Liver (tissue), 9 donors: ENCODE measurements around the gene CFAP299. TPM values are rescaled to one million over a fixed set of nuclear protein-coding genes. Genes with fewer than 3 reads are reported as not detected.

Source experiments
- DNase-seq: peaks from one replicate; pipeline ENCODE4 v3.0.0-alpha.2; 2017; ENCODE audit warnings: low spot score
- H3K27ac ChIP-seq, 2 donors: one replicate each; pipeline ENCODE4 v1.7.0; 2013; ENCODE audit warnings: inconsistent platforms in 2 of 2, low read length in 2 of 2, control low read depth in 1 of 2, low read depth in 1 of 2, mild to moderate bottlenecking in 1 of 2
- H3K27me3 ChIP-seq, 4 donors: one replicate each; pipeline versions ENCODE4 v1.6.1 to v1.7.0; 2013; ENCODE audit warnings: low read length in 3 of 4, inconsistent platforms in 1 of 4, mild to moderate bottlenecking in 1 of 4, moderate library complexity in 1 of 4; ENCODE audit not compliant: control insufficient read depth in 4 of 4, insufficient read depth in 4 of 4
- H3K36me3 ChIP-seq, 4 donors: one replicate each; pipeline versions ENCODE4 v1.6.1 to v1.7.0; 2013; ENCODE audit warnings: low read length in 3 of 4, mild to moderate bottlenecking in 3 of 4, low read depth in 1 of 4, moderate library complexity in 1 of 4; ENCODE audit not compliant: control insufficient read depth in 4 of 4, insufficient read depth in 3 of 4
- H3K4me1 ChIP-seq, 4 donors: one replicate each; pipeline versions ENCODE4 v1.6.1 to v1.7.0; 2013; ENCODE audit warnings: low read length in 3 of 4, mild to moderate bottlenecking in 3 of 4, moderate library complexity in 1 of 4; ENCODE audit not compliant: control insufficient read depth in 4 of 4, insufficient read depth in 4 of 4
- H3K4me3 ChIP-seq, 3 donors: one replicate each; pipeline versions ENCODE4 v1.6.1 to v1.7.0; 2013; ENCODE audit warnings: low read length in 3 of 3, control low read depth in 1 of 3, low read depth in 1 of 3, mild to moderate bottlenecking in 1 of 3
- H3K9ac ChIP-seq, 2 donors: one replicate each; pipeline ENCODE4 v1.7.0; 2013; ENCODE audit warnings: low read length in 2 of 2, mild to moderate bottlenecking in 2 of 2, moderate library complexity in 2 of 2, control low read depth in 1 of 2, low read depth in 1 of 2
- H3K9me3 ChIP-seq, 4 donors: one replicate each; pipeline versions ENCODE4 v1.6.1 to v1.7.0; 2013; ENCODE audit warnings: low read length in 3 of 4; ENCODE audit not compliant: control insufficient read depth in 4 of 4
- EGR1 ChIP-seq, 2 donors: IDR thresholded peaks; 2 replicates each; pipeline ENCODE4 v1.6.1; 2016 to 2018; ENCODE audit warnings: antibody characterized with exemption in 2 of 2, low read depth in 2 of 2
- GABPA ChIP-seq, 2 donors: IDR thresholded peaks in 1 of 2; conservative IDR thresholded peaks in 1 of 2; 2 replicates each; pipeline ENCODE4 v1.6.1; 2016; ENCODE audit warnings: antibody characterized with exemption in 2 of 2, mild to moderate bottlenecking in 1 of 2, moderate library complexity in 1 of 2
- JUND ChIP-seq, 2 donors: IDR thresholded peaks; 2 replicates each; pipeline ENCODE4 v1.6.1; 2016; ENCODE audit warnings: antibody characterized with exemption in 2 of 2
- NR2F2 ChIP-seq: IDR thresholded peaks from 2 replicates; pipeline ENCODE4 v1.6.1; 2016; ENCODE audit warnings: antibody characterized with exemption
- RAD21 ChIP-seq, 2 donors: IDR thresholded peaks; 2 replicates each; pipeline ENCODE4 v1.6.1; 2016; ENCODE audit warnings: antibody characterized with exemption in 2 of 2, mild to moderate bottlenecking in 2 of 2
- RXRA ChIP-seq, 2 donors: IDR thresholded peaks; 2 replicates each; pipeline ENCODE4 v1.6.1; 2017 to 2018; ENCODE audit warnings: antibody characterized with exemption in 2 of 2, mild to moderate bottlenecking in 1 of 2
- SP1 ChIP-seq: IDR thresholded peaks from 2 replicates; pipeline ENCODE4 v1.6.1; 2018; ENCODE audit warnings: antibody characterized with exemption, mild to moderate bottlenecking
- TAF1 ChIP-seq: conservative IDR thresholded peaks from 2 replicates; pipeline ENCODE4 v1.6.1; 2016; ENCODE audit warnings: antibody characterized with exemption, mild to moderate bottlenecking
- YY1 ChIP-seq: IDR thresholded peaks from 2 replicates; pipeline ENCODE4 v1.6.1; 2016; ENCODE audit warnings: antibody characterized with exemption, mild to moderate bottlenecking
- WGBS: extraction: QIAGEN DNeasy Blood & Tissue Kit; methylation state at CpG from one replicate; pipeline ENCODE4 v1.1.7; 2013; 5-methylcytosine and 5-hydroxymethylcytosine counted together
- polyA plus RNA-seq, 2 donors: library from polyadenylated mRNA; stranded (reverse) in 1 of 2; unstranded in 1 of 2; fragments of 200-250 nt in 1 of 2; fragments of >200 nt in 1 of 2; fragmentation: Nextera tagmentation in 1 of 2; extraction: Ambion mirVana in 1 of 2; gene quantifications; one replicate each; pipeline versions ENCODE4 v1.2.1 to v1.2.3, GENCODE V29; 2013 to 2015
- total RNA-seq, 2 donors: library from RNA; depleted of rRNA; stranded (reverse); fragments of >200 nt; gene quantifications; one replicate each; pipeline ENCODE4 v1.2.3, GENCODE V29; 2014
- TF ChIP-seq, protein P1 (sequence below): IDR thresholded peaks from 2 replicates; pipeline ENCODE4 v1.6.1; 2016; ENCODE audit warnings: antibody characterized with exemption
- TF ChIP-seq, protein P2 (sequence below): fragments of 150-350 bp; IDR thresholded peaks from 2 replicates; pipeline ENCODE4 v1.5.1; 2017; ENCODE audit warnings: improper control_type of control experiment, low read depth, low read length; ENCODE audit not compliant: missing input control
- TF ChIP-seq, protein P3 (sequence below): IDR thresholded peaks from 2 replicates; pipeline ENCODE4 v1.6.1; 2016; ENCODE audit warnings: antibody characterized with exemption
- TF ChIP-seq, protein P4 (sequence below): IDR thresholded peaks from 2 replicates; pipeline ENCODE4 v1.6.1; 2016; ENCODE audit warnings: antibody characterized with exemption, mild to moderate bottlenecking
- donor health status: healthy.
- donor health status: healthy.
- donor health status: healthy.
- donor health status: healthy.
- donor health status: healthy.

CFAP299 gene
- total and polyA plus RNA-seq, 4 donors, result not detected

DNA sequence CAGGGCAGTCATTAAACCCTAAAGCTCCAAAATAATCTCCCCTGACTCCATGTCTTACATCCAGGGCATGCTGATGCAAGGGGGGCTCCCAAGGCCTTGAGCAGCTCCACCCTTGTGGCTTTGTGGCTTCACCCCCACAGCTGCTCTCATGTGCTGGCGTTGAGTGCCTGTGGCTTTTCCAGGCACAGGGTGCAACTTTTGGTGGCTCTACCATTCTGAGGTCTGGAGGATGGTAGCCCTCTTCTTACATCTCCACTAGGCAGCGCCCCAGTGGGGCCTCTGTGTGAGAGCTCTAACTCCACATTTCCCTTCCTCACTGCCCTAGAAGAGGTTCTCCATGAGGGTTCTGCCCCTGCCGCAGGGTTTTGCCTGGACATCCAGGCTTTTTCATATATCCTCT, 35.1 kb downstream of the CFAP299 start:
- 89% methylated on average over 3 of the region's 3 CpGs for WGBS
- no peak overlapping the region for H3K4me3 ChIP-seq
- no peaks in the 10 kb centered on the region for H3K27me3 ChIP-seq
- no peak for DNase-seq
- no peak overlapping the region for H3K9ac ChIP-seq
- H3K9me3 ChIP-seq, result peaks cover 0 to 2% (median 0%) of the 10 kb centered on the region in 4 donors
- H3K4me1 ChIP-seq, result no peaks in the 10 kb centered on the region
- no peak for TF ChIP-seq JUND (IDR thresholded peaks at IDR 0.05)
- no peak for TF ChIP-seq YY1
- TF ChIP-seq, protein P1, sequence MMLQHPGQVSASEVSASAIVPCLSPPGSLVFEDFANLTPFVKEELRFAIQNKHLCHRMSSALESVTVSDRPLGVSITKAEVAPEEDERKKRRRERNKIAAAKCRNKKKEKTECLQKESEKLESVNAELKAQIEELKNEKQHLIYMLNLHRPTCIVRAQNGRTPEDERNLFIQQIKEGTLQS, result no peak
- TF ChIP-seq RAD21 (IDR thresholded peaks at IDR 0.05), result no peak
- no peak for TF ChIP-seq GABPA (IDR thresholded peaks at IDR 0.05 in 1 of 2, conservative IDR thresholded peaks at IDR 0.05 in 1 of 2)
- TF ChIP-seq, protein P2, sequence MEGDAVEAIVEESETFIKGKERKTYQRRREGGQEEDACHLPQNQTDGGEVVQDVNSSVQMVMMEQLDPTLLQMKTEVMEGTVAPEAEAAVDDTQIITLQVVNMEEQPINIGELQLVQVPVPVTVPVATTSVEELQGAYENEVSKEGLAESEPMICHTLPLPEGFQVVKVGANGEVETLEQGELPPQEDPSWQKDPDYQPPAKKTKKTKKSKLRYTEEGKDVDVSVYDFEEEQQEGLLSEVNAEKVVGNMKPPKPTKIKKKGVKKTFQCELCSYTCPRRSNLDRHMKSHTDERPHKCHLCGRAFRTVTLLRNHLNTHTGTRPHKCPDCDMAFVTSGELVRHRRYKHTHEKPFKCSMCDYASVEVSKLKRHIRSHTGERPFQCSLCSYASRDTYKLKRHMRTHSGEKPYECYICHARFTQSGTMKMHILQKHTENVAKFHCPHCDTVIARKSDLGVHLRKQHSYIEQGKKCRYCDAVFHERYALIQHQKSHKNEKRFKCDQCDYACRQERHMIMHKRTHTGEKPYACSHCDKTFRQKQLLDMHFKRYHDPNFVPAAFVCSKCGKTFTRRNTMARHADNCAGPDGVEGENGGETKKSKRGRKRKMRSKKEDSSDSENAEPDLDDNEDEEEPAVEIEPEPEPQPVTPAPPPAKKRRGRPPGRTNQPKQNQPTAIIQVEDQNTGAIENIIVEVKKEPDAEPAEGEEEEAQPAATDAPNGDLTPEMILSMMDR, result no peak
- TF ChIP-seq NR2F2, result no peak
- no peak for TF ChIP-seq RXRA (IDR thresholded peaks at IDR 0.05)
- no peak for TF ChIP-seq SP1
- TF ChIP-seq TAF1, result no peak
- TF ChIP-seq, protein P3, sequence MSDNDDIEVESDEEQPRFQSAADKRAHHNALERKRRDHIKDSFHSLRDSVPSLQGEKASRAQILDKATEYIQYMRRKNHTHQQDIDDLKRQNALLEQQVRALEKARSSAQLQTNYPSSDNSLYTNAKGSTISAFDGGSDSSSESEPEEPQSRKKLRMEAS, result no peak
- TF ChIP-seq EGR1 (IDR thresholded peaks at IDR 0.05; ENCODE audit: low read depth in 2 of 2), result no peak
- no peaks in the 10 kb centered on the region for H3K36me3 ChIP-seq
- H3K27ac ChIP-seq, result no peak overlapping the region

DNA sequence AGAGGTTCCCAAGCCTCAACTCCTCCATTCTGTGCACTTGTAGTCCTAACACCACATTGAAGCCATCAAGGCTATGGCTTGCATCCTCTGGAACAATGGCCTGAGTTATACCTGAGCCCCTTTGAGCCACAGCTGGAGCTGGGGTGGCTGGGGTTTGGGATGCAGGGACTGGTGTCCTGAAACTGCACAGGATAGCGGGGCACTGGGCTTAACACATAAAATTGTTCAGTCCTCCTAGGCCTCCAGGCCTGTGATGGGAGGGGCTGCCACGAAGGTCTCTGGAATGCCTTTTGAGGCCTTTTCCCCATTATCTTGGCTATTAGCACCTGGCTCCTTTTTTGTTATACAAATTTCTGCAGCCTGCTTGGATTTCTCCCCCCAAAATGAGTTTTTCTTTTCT, 35.5 kb downstream of the CFAP299 start:
- H3K4me1 ChIP-seq, result no peaks in the 10 kb centered on the region
- H3K4me3 ChIP-seq, result no peak overlapping the region
- no peaks in the 10 kb centered on the region for H3K27me3 ChIP-seq
- DNase-seq, result no peak
- TF ChIP-seq JUND (IDR thresholded peaks at IDR 0.05) (no peak), EGR1 (IDR thresholded peaks at IDR 0.05; ENCODE audit: low read depth in 2 of 2) (no peak), YY1 (no peak), TAF1 (no peak), RXRA (IDR thresholded peaks at IDR 0.05) (no peak), SP1 (no peak), RAD21 (IDR thresholded peaks at IDR 0.05) (no peak)
- TF ChIP-seq, protein P4, sequence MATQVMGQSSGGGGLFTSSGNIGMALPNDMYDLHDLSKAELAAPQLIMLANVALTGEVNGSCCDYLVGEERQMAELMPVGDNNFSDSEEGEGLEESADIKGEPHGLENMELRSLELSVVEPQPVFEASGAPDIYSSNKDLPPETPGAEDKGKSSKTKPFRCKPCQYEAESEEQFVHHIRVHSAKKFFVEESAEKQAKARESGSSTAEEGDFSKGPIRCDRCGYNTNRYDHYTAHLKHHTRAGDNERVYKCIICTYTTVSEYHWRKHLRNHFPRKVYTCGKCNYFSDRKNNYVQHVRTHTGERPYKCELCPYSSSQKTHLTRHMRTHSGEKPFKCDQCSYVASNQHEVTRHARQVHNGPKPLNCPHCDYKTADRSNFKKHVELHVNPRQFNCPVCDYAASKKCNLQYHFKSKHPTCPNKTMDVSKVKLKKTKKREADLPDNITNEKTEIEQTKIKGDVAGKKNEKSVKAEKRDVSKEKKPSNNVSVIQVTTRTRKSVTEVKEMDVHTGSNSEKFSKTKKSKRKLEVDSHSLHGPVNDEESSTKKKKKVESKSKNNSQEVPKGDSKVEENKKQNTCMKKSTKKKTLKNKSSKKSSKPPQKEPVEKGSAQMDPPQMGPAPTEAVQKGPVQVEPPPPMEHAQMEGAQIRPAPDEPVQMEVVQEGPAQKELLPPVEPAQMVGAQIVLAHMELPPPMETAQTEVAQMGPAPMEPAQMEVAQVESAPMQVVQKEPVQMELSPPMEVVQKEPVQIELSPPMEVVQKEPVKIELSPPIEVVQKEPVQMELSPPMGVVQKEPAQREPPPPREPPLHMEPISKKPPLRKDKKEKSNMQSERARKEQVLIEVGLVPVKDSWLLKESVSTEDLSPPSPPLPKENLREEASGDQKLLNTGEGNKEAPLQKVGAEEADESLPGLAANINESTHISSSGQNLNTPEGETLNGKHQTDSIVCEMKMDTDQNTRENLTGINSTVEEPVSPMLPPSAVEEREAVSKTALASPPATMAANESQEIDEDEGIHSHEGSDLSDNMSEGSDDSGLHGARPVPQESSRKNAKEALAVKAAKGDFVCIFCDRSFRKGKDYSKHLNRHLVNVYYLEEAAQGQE, result no peak
- TF ChIP-seq, protein P3, result no peak
- TF ChIP-seq, protein P2, result no peak
- 83% methylated on average over 2 of the region's 2 CpGs for WGBS
- H3K27ac ChIP-seq, result no peak overlapping the region
- no peaks in the 10 kb centered on the region for H3K36me3 ChIP-seq
- peaks cover 0 to 2% (median 0%) of the 10 kb centered on the region in 4 donors for H3K9me3 ChIP-seq
- H3K9ac ChIP-seq, result no peak overlapping the region
